OCI-LY3 (cell line): ENCODE measurements around the gene SFXN3.

Experiments
- H2AFZ ChIP-seq: fragments of 200-600, 300-600 bp; shearing (Covaris generic); 2 replicates; pipeline ENCODE4 v1.6.0; 2014; ENCODE audit warnings: antibody characterized with exemption, low read depth, low read length
- H3K27ac ChIP-seq: fragments of 200-600, 300-600 bp; sonication (generic); 2 replicates; pipeline ENCODE4 v1.5.1; 2014; ENCODE audit warnings: mild to moderate bottlenecking, low read length, moderate library complexity, mixed read lengths
- H3K27me3 ChIP-seq: fragments of 200-600, 300-600 bp; sonication (generic); 2 replicates; pipeline ENCODE4 v1.6.1; 2014; ENCODE audit warnings: low read depth, low read length, mixed read lengths
- H3K36me3 ChIP-seq: fragments of 200-600, 300-600 bp; sonication (generic); replicated peaks from 2 replicates; pipeline ENCODE3; 2014; ENCODE audit warnings: low read depth, low read length, mixed read lengths
- H3K4me1 ChIP-seq: fragments of 300-600, 200-600 bp; sonication (generic); 2 replicates; pipeline ENCODE4 v1.6.1; 2014; ENCODE audit warnings: low read length, mixed read lengths
- H3K4me2 ChIP-seq: fragments of 200-600, 300-600 bp; sonication (generic); 2 replicates; pipeline ENCODE4 v1.6.1; 2014; ENCODE audit warnings: low read length, mixed read lengths
- H3K4me3 ChIP-seq: fragments of 300-600, 200-600 bp; sonication (generic); 2 replicates; pipeline ENCODE4 v1.5.1; 2014; ENCODE audit warnings: antibody characterized with exemption, mild to moderate bottlenecking, low read length, moderate library complexity
- H3K79me2 ChIP-seq: fragments of 300-600, 200-600 bp; shearing (Covaris generic); 2 replicates; pipeline ENCODE4 v1.6.1; 2014; ENCODE audit warnings: mild to moderate bottlenecking, low read length, mixed read lengths
- H3K9ac ChIP-seq: fragments of 300-600, 200-600 bp; shearing (Covaris generic); 2 replicates; pipeline ENCODE4 v1.6.0; 2014; ENCODE audit warnings: mild to moderate bottlenecking, low read length, moderate library complexity
- H3K9me3 ChIP-seq: fragments of 200-600, 300-600 bp; shearing (Covaris generic); 2 replicates; pipeline ENCODE4 v1.6.1; 2014; ENCODE audit warnings: low read length, mixed read lengths; ENCODE audit not compliant: insufficient read depth
- H4K20me1 ChIP-seq: fragments of 200-600, 300-600 bp; sonication (generic); 2 replicates; pipeline ENCODE4 v1.6.1; 2016; ENCODE audit warnings: low read length, mixed read lengths; ENCODE audit not compliant: insufficient read depth
- EZH2phosphoT487 ChIP-seq: fragments of 200-600 bp; shearing (Covaris generic); IDR thresholded peaks from 2 replicates; pipeline ENCODE4 v1.6.1; 2018; ENCODE audit warnings: antibody characterized with exemption, mixed run types, low read depth
- TF ChIP-seq, protein P1 (sequence below): fragments of 200-600, 300-600 bp; sonication (generic); IDR thresholded peaks from 2 replicates; pipeline ENCODE4 v1.5.1; 2014; ENCODE audit warnings: antibody characterized with exemption, low read length, low read depth

The SFXN3 gene

DNA sequence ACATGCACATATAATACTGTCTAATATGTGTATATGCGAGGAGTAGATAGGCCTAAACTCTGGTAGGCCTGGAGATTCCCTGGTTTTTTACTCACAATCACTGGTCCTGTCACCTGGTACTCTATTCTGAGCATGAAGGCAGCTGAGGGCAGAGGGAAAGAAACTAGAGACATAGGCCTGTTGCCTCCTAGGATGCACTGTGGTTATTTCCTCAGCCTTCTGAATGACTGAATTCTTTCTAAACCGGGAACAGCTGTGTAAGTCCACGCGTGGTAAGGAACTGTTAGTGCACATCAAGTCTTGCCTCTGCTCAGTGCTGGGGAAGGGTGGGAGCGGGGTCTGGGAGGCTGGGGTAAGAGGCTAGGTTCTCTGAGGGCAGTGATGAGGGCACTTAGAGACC, 38.4 kb downstream of the SFXN3 start:
- Histone ChIP-seq H3K9ac (no peak overlapping the region), H3K79me2 (no peaks in the 10 kb centered on the region), H3K27me3 (no peaks in the 10 kb centered on the region; the same call in 1 of the 2 replicates), H3K4me1 (peaks cover 25% of the 10 kb centered on the region), H3K27ac (no peak overlapping the region), H3K4me3 (no peak overlapping the region), H3K9me3 (no peaks in the 10 kb centered on the region), H4K20me1 (no peaks in the 10 kb centered on the region), H3K36me3 (no peaks in the 10 kb centered on the region), H3K4me2 (no peak overlapping the region), H2AFZ (no peak overlapping the region)
- TF ChIP-seq, protein P1, sequence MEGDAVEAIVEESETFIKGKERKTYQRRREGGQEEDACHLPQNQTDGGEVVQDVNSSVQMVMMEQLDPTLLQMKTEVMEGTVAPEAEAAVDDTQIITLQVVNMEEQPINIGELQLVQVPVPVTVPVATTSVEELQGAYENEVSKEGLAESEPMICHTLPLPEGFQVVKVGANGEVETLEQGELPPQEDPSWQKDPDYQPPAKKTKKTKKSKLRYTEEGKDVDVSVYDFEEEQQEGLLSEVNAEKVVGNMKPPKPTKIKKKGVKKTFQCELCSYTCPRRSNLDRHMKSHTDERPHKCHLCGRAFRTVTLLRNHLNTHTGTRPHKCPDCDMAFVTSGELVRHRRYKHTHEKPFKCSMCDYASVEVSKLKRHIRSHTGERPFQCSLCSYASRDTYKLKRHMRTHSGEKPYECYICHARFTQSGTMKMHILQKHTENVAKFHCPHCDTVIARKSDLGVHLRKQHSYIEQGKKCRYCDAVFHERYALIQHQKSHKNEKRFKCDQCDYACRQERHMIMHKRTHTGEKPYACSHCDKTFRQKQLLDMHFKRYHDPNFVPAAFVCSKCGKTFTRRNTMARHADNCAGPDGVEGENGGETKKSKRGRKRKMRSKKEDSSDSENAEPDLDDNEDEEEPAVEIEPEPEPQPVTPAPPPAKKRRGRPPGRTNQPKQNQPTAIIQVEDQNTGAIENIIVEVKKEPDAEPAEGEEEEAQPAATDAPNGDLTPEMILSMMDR, result no peak
- no peak for TF ChIP-seq EZH2phosphoT487

DNA sequence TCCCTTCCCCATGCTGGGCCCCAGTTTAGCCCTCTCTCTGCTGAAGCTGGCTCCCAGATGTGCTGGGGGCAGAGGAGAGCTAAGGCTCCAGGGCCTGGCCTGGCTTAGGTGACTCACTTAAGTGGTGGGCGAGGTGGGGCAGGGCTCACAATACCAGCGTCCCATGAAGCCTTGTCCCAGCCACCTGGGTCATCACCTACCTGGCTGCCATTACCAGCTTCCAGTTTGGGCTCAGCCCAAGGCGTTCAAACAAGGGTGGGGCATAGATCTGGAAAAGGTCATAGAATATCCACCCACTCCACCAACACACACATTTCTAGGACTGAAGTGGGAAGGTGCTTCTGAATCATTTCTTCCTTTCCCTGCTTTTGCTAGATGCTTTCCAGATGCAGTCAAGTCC, 39.1 kb downstream of the SFXN3 start:
- H3K27ac ChIP-seq, result no peak overlapping the region
- H3K4me3 ChIP-seq, result no peak overlapping the region
- H3K27me3 ChIP-seq, result no peaks in the 10 kb centered on the region; the same call in 1 of the 2 replicates
- H2AFZ ChIP-seq, result no peak overlapping the region
- no peak overlapping the region for H3K9ac ChIP-seq
- peaks cover 25% of the 10 kb centered on the region for H3K4me1 ChIP-seq
- H3K36me3 ChIP-seq, result no peaks in the 10 kb centered on the region
- H3K9me3 ChIP-seq, result no peaks in the 10 kb centered on the region
- no peak overlapping the region for H3K4me2 ChIP-seq
- no peaks in the 10 kb centered on the region for H3K79me2 ChIP-seq
- H4K20me1 ChIP-seq, result no peaks in the 10 kb centered on the region
- no peak for TF ChIP-seq EZH2phosphoT487
- TF ChIP-seq, protein P1, result no peak

DNA sequence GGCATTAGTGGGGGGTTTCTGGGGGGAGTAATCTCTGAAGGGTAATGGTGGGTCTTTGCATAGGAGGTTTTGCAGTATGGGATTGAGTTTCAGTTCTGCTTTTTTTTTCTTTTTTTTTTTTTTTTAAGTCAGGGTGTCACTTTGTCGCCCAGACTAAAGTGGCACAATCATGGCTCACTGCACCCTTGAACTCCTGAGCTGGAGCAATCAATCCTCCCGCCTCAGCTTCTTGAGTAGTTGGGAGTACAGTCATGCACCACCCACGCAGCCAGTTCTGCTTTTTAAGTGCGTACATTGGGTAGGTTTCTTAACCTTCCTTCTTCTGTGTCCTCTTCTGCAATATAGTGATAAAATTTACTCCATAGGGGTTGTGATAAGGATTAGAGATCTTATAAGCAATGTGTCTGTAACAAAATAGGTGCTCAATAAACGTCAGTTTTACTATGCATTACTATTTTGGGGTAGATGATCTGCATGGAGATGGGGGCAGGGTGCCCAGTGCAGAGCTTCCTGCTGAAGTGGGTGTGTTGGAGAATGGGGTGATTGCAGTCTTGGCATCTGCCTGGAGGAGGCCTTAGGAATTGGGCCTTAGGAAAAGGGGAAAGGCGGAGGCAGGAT, 40.3 kb downstream of the SFXN3 start:
- H3K79me2 ChIP-seq, result no peaks in the 10 kb centered on the region
- H3K36me3 ChIP-seq, result no peaks in the 10 kb centered on the region
- no peak overlapping the region for H2AFZ ChIP-seq
- TF ChIP-seq, protein P1, result no peak
- no peak for TF ChIP-seq EZH2phosphoT487
- no peak overlapping the region for H3K9ac ChIP-seq
- peak overlapping the region; percentile 37 for H3K4me2 ChIP-seq
- H3K27ac ChIP-seq, result no peak overlapping the region
- H3K4me1 ChIP-seq, result peaks cover 20% of the 10 kb centered on the region
- H3K4me3 ChIP-seq, result no peak overlapping the region
- no peaks in the 10 kb centered on the region for H3K9me3 ChIP-seq
- H4K20me1 ChIP-seq, result no peaks in the 10 kb centered on the region
- H3K27me3 ChIP-seq, result peaks cover 8% of the 10 kb centered on the region

DNA sequence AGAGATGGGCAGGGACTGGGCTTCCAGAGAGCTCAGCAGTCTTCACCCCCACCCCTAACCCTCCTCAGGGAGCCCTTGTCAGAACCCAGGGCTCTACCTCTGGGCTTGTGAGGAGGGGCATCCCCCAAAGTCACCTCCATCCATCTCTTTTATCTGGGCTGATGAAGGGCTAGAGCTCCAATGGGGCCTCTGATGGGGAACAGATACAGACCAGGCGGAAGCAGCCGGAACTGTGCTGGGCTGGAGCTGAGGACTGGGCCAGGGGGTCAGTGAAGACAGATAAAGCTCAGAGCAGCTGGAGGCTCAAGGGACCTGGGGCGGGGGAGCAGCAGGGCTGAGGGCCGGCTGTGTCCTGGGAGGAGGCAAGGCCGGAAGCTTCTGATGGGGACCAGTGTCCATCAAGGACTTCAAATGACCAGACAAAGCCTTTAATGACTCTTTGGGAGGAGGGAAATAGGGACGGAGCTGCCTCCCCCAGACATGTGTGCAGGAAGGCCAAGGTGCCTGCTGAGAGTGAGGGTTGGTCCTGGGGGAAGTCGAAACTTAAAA, 40.9 kb downstream of the SFXN3 start:
- no peak overlapping the region for H3K4me2 ChIP-seq
- TF ChIP-seq EZH2phosphoT487, result no peak
- TF ChIP-seq, protein P1, result no peak
- no peaks in the 10 kb centered on the region for H4K20me1 ChIP-seq
- H3K27me3 ChIP-seq, result peaks cover 8% of the 10 kb centered on the region
- H3K79me2 ChIP-seq, result no peaks in the 10 kb centered on the region
- H3K27ac ChIP-seq, result no peak overlapping the region
- H3K4me3 ChIP-seq, result no peak overlapping the region
- no peak overlapping the region for H3K9ac ChIP-seq
- no peaks in the 10 kb centered on the region for H3K36me3 ChIP-seq
- H3K9me3 ChIP-seq, result no peaks in the 10 kb centered on the region
- peaks cover 20% of the 10 kb centered on the region for H3K4me1 ChIP-seq
- no peak overlapping the region for H2AFZ ChIP-seq
